ENCODE results near the gene MEIS1.

MEIS1 gene

DNA sequence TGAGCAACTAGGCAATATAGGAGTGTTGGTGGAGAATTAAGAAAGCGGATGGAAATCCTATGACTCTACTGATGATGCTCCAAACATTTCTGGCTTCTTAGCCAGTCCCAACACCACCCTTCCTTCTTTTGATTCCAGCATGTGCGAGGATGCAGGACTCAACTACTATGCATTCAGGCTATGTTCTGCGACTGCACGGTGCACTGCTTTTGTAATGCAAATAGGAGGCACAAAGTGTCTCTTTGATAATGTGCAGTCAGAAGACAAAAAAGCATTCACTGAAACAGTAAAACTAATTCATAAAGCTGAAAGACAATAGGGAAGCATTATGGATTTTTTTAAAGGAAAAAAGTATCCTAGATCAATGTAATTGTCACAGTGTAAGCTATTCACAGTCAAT is 106.7 kb downstream of the MEIS1 start:
- DNase-seq, result no peak

DNA sequence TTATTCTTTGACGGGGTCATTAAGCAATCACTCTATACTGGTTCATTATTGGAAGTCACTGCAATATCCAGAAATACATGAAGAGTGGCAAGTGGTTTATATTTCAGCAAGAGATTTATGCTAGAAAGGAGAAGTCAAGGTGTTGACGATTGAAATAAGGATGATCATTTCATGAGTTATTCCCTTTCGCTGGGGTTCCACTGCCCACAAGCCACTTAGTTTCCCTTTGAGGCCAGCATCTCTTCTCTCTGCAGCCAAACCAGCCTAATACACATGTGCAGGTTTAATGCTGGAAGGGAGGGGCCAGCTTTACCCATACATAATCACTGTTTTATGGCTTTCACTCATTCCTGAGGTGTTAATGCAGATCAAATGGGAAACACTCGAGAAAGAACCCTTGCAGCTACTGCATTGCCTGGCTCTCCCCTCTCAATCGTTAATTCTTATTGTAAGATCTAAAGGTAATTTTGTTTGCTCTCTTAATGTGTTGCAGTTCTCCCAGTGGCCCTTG is 108.4 kb downstream of the MEIS1 start:
- peak; percentile 25 for DNase-seq

DNA sequence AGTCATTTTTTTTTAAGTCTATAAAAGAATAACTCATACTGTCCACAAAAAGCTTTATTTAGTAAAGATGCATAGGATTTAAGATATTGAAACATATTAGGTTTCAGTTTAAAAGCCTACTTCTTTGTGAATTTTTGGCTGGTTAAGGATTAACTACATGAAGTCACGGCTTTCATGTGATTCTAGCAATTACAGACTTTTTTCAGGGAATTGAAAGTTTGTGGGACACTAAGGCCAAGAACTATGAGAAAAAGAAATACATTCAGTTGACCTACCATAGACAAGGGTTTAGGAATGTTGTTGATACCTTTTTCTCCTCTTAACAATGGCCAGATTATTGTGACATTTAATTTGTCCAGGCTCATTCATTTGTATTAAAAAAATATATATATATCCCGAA is 109.3 kb downstream of the MEIS1 start:
- DNase-seq, result no peak

DNA sequence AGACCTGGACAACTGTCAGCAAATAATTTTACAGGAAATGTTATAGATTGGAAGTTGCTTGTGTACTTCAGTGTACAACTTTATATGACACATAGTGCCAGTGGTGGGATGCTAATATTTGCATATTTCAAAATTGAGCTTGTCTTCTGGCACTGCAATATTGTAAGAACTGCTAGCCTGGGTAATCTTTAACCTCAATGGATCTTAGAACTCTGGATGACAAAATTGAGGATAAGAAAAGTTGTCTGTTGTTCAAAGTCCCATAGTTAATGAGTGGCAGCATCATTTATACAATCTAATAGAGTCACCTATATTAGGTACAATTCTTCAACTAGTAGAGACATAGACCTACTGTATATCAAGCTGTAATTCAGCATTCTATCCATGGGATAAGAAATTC is 110.3 kb downstream of the MEIS1 start:
- no peak for DNase-seq

DNA sequence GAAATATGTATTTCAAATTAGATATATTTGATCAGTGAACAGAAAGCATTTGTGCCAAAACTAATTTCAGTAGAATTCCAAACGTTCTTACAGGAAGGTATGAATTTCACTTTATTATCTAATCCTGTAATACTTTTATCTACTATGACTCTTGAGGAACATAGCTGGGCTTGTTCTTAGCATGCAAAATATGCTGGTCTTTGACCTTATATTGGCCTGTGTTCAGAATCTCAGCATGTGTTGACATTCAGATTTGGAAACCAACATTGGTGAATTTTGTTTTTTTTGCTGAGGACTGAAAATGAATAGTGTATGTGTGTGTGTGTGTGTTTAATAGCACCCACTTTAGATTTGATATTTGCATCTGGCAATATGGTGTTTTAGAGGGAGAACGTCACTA is 112.2 kb downstream of the MEIS1 start:
- DNase-seq, result peak; percentile 53

GRCh38 chr2:66547887-66548286 is 113.0 kb downstream of the MEIS1 start:
- peak; percentile 90 for DNase-seq

- no peak for DNase-seq
Measured at GRCh38 chr2:66548422-66548821, 113.5 kb downstream of the MEIS1 start.

GRCh38 chr2:66550826-66551225 is 115.9 kb downstream of the MEIS1 start:
- no peak for DNase-seq

DNA sequence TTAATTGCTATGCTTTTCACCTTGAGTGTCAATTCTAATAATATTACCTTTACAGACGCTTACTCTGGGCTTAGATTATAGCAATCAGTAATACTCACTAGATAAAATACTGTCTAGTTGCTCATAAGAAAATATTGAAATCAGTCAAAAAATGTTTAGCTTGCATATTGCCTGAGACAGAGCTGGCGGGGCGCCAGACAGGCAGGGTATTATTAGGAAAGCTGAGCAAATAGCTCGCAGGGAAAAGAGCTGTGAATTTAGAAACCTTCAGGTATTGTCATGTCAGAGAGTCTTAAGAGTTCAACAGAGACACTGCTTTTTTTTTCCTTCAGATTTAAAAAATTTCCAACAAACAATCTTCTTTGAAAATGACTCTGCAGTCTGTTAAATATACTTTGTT is 118.4 kb downstream of the MEIS1 start:
- peak; percentile 87 for DNase-seq

DNA sequence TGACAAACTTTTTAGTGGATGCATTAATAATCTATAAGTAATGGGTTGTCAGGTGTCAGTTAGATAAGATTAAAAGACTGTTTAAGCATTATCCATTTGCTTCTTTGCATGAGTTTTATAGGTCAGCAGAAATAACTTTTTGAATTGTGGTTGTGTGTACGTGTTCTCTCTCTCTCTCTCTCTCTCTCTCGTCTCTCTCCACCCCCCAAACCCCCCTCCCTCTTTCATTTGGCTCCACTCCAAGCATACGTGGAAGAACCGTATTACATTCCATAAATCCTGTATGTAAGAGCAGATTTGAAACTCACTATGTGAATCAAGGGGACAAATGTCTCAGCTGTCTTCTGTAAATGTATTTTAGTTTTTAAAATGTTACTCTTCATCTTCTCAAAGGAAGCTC is 120.2 kb downstream of the MEIS1 start:
- DNase-seq, result peak; percentile 44

DNA sequence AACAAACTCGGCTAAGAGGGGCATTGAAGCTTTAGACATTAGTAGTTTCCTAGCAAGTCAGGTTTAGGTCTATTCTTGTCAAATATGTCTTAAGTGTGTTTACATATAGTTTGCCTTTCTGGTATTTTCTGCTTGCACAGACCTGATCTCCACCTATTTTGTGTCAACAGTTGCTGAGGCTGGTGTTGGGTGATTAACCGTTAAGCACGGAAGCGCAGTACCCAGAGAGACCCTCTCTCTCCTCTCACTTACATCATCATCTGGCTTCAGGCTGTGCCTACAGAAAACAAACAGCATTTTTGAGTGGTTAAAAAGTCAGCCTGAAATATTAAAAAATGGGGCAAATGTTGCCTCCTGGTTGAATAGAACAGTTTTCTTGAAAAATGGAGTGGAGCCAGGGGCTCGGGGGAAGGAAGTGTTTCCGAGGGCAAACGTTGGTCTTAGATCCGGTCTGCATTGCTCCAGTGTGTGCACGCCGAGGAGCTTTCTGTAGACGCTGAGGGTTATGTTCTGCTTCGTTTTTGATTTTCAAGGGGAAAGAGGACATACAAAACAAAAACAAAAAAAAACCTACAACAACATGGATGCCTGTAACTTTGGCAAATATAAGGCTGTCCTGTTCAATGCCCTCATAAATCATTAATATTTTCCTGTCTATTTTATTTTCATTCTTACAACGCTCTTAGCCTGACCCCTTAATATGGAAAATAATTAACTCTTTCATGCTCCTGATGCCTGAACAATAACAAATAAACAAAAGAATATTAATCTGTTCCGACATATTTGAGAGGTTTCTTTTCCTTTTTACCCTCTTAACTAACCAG is 120.8 kb downstream of the MEIS1 start:
- DNase-seq, result peak; percentile 63

- no peak for DNase-seq
Measured at GRCh38 chr2:66559672-66560071, 124.7 kb downstream of the MEIS1 start.

GRCh38 chr2:66560683-66561082 is 125.8 kb downstream of the MEIS1 start:
- DNase-seq, result no peak

GRCh38 chr2:66561645-66562303 is 126.8 kb downstream of the MEIS1 start:
- no peak for DNase-seq

GRCh38 chr2:66562304-66562685 is 127.4 kb downstream of the MEIS1 start:
- DNase-seq, result no peak

DNA sequence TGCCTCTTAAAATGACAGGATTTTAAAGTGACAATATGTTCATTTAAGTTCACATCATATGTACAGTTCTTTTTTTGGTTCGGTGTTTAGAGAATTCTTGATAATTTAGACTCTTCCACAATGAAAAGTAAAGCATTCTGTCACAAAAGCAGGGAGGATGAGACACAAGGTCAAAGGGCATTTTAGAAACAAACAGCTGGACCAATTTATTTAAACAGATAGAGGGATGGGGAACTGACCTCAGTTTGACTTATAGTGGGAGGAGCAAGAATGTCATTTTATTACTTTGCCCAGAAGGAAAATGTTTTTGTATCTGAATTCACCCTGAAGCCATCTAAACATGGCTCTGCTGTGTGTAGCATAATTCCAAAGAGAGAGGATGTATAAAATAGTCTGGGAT is 128.5 kb downstream of the MEIS1 start:
- DNase-seq, result no peak

GRCh38 chr2:66565291-66565690 is 130.4 kb downstream of the MEIS1 start:
- DNase-seq, result peak; percentile 65

- no peak for DNase-seq
Measured at GRCh38 chr2:66566726-66567399, 131.9 kb downstream of the MEIS1 start.

DNA sequence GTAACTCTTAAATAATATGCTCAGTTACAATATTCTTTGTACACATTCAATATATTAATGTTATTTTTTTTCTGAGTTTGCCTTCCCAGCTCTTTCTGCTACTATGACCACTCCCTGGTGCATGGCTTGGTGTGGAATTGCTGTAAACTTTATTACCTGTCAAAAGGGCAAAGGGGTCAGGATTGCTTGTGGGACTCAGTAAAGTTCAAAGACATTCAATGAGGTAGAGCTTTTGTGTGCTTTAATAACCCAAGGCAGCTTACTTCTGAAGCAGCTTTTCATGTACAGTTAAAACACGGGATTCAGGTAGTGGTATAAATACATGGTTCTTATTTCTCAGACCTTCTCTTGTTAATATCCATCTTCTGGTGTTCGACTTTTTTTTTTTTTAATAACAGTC is 132.8 kb downstream of the MEIS1 start:
- DNase-seq, result no peak

GRCh38 chr2:66568650-66569300 is 133.8 kb downstream of the MEIS1 start:
- no peak for DNase-seq

DNA sequence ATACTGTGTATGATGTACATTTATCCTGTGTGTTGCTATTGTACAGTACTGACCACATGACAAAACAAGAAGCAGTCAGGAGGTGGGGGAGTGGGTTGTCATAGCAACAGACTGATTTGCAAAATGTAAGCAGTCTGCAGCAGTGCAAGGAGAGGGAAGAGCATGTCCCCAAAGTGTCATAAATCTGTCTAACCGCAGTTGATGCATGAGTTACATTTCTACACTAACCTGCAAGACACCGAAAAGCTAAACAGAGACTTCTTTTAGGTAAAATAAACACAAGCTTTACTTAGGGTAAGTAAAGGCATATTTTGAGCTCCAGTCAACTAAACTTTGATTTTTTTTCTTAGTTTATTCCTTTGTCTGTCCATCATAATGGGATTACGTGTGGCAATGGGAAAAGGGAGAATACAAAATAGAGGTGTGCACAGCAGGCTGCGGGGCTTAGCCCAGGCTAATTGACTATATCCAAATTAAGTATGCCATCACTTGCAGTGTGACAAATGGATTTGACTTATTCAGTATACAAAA is 134.5 kb downstream of the MEIS1 start:
- DNase-seq, result peak; percentile 16

GRCh38 chr2:66569974-66570373 is 135.0 kb downstream of the MEIS1 start:
- DNase-seq, result no peak

DNA sequence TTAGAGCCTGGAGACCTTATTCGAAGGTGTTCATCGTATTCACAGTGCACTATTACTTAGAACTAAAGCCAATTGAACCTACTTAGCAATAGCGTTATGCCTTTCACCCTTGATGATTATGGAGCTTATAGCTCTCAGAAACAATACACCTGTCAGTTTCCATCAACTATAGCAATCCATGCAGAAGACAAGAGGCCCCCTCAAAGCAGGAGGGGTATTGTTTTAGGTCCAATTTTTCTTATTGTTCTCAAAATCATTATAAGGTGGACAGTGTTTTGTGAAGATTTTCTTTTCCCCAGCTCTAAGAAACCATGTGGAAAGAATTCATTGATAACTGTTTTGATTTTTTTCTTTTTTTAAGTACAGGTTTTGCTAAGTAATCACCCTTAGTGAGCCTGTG is 135.5 kb downstream of the MEIS1 start:
- DNase-seq, result no peak

Measured in NCI-H1105 treated with DMSO at 0.1 percent for 48 hours (cell line).